H1 (cell line): ENCODE data around the gene HS3ST1. TPM values are rescaled to one million over a fixed set of nuclear protein-coding genes. Genes with fewer than 3 reads are reported as not detected.

ENCODE experiments used
- CTCF ChIA-PET: fragments of 300-600 bp; sonication (Branson Sonifier 250); formaldehyde crosslinking; loops from one replicate; lab custom pipeline; 2021; ENCODE audit not compliant: partially characterized antibody; lab: Charles Lee
- POLR2A ChIA-PET: fragments of 300-600 bp; sonication (Branson Sonifier 250); formaldehyde crosslinking; loops from one replicate; lab custom pipeline; 2021; ENCODE audit warnings: inconsistent platforms; ENCODE audit not compliant: partially characterized antibody; lab: Charles Lee
- DNase-seq, 2 experiments: peaks; one replicate each; pipeline versions ENCODE4 v3.0.0 to v3.0.0-alpha.2; 2010 to 2022; ENCODE audit warnings: low spot score in 2 of 2, low read depth in 1 of 2, mixed read lengths in 1 of 2
- FAIRE-seq: peaks from 2 replicates; lab custom pipeline; 2011; peaks lifted over from hg19 to GRCh38; lab: Jason Lieb, UNC
- H2AFZ ChIP-seq: 2 replicates; pipeline ENCODE4 v1.8.1; 2012; ENCODE audit warnings: low read length, inconsistent platforms
- H2AK5ac ChIP-seq: 2 replicates; pipeline ENCODE4 v1.6.1; 2013; ENCODE audit warnings: low read depth, low read length
- H2BK120ac ChIP-seq: replicated peaks from 2 replicates; pipeline ENCODE3; 2013; ENCODE audit warnings: low read depth, low read length, inconsistent platforms
- H2BK12ac ChIP-seq: 2 replicates; pipeline ENCODE4 v1.6.1; 2013; ENCODE audit warnings: low read depth, low read length
- H2BK15ac ChIP-seq: 2 replicates; pipeline ENCODE4 v1.6.1; 2013; ENCODE audit warnings: low read length
- H2BK20ac ChIP-seq: 2 replicates; pipeline ENCODE4 v1.6.1; 2013; ENCODE audit warnings: low read length
- H2BK5ac ChIP-seq: 2 replicates; pipeline ENCODE4 v1.6.1; 2013; ENCODE audit warnings: low read depth, low read length
- H3K14ac ChIP-seq: 2 replicates; pipeline ENCODE4 v1.6.1; 2013; ENCODE audit warnings: inconsistent platforms; ENCODE audit not compliant: insufficient read length
- H3K18ac ChIP-seq: 2 replicates; pipeline ENCODE4 v1.6.1; 2013; ENCODE audit warnings: low read length; ENCODE audit errors: extremely low read depth
- H3K23ac ChIP-seq: 2 replicates; pipeline ENCODE4 v1.6.1; 2013; ENCODE audit warnings: inconsistent platforms; ENCODE audit not compliant: insufficient read length
- H3K23me2 ChIP-seq: 2 replicates; pipeline ENCODE4 v1.6.1; 2013; ENCODE audit warnings: low read depth, low read length
- H3K27ac ChIP-seq: 2 replicates; pipeline ENCODE4 v1.6.1; 2011; ENCODE audit warnings: low read depth, low read length, inconsistent platforms
- H3K27me3 ChIP-seq, 4 experiments: replicated peaks in 1 of 4; 1 replicate in 1 of 4; 2 replicates in 3 of 4; pipeline versions ENCODE4 v1.6.1 to v1.8.1; 2011 to 2013; ENCODE audit warnings: low read length in 3 of 4, mild to moderate bottlenecking in 3 of 4, inconsistent platforms in 2 of 4, mixed read lengths in 2 of 4, moderate library complexity in 1 of 4; ENCODE audit not compliant: control insufficient read depth in 3 of 4, insufficient read depth in 3 of 4; ENCODE audit errors: extremely low read depth in 1 of 4
- H3K36me3 ChIP-seq, 4 experiments: 2 replicates each; pipeline versions ENCODE4 v1.6.1 to v1.8.1; 2011 to 2013; ENCODE audit warnings: mild to moderate bottlenecking in 4 of 4, low read length in 3 of 4, moderate library complexity in 2 of 4, control low read depth in 1 of 4, inconsistent platforms in 1 of 4; ENCODE audit not compliant: insufficient read depth in 4 of 4, control insufficient read depth in 2 of 4
- H3K4ac ChIP-seq: replicated peaks from 2 replicates; pipeline ENCODE3; 2013; ENCODE audit warnings: low read length, low read depth, mixed read lengths, inconsistent platforms; ENCODE audit not compliant: insufficient read length
- H3K4me1 ChIP-seq, 4 experiments: replicated peaks in 1 of 4; 1 replicate in 1 of 4; 2 replicates in 3 of 4; pipeline versions ENCODE4 v1.6.1 to v1.8.1; 2011 to 2013; ENCODE audit warnings: low read length in 3 of 4, inconsistent platforms in 2 of 4, mixed read lengths in 1 of 4; ENCODE audit not compliant: insufficient read depth in 4 of 4, control insufficient read depth in 3 of 4
- H3K4me2 ChIP-seq, 2 experiments: 2 replicates each; pipeline versions ENCODE4 v1.6.1 to v1.8.1; 2011 to 2013; ENCODE audit warnings: low read depth in 2 of 2, low read length in 2 of 2, control low read depth in 1 of 2, inconsistent platforms in 1 of 2, mild to moderate bottlenecking in 1 of 2; ENCODE audit not compliant: insufficient read depth in 1 of 2
- H3K4me3 ChIP-seq, 4 experiments: fragments of 200-600, 300-600 bp in 1 of 4; sonication (generic), shearing (Covaris generic), sonication (Bioruptor Twin) in 1 of 4; 2 replicates each; pipeline versions ENCODE4 v1.5.1 to v1.8.1; 2011 to 2016; ENCODE audit warnings: low read length in 4 of 4, low read depth in 3 of 4, control low read depth in 2 of 4, inconsistent platforms in 2 of 4, mild to moderate bottlenecking in 2 of 4, mixed read lengths in 1 of 4, moderate library complexity in 1 of 4; ENCODE audit not compliant: insufficient read depth in 2 of 4; ENCODE audit errors: extremely low read depth in 1 of 4
- H3K56ac ChIP-seq: replicated peaks from 2 replicates; pipeline ENCODE3; 2013; ENCODE audit warnings: low read depth, mild to moderate bottlenecking, mixed read lengths, low read length, inconsistent platforms; ENCODE audit not compliant: insufficient read length
- H3K79me1 ChIP-seq: 2 replicates; pipeline ENCODE4 v1.6.1; 2013; ENCODE audit warnings: low read depth, low read length, control low read depth
- H3K79me2 ChIP-seq, 2 experiments: 2 replicates each; pipeline versions ENCODE4 v1.6.1 to v1.8.1; 2012 to 2013; ENCODE audit warnings: low read length in 2 of 2, mild to moderate bottlenecking in 2 of 2, inconsistent platforms in 1 of 2; ENCODE audit not compliant: insufficient read depth in 2 of 2, control insufficient read depth in 1 of 2
- H3K9ac ChIP-seq, 4 experiments: replicated peaks in 1 of 4; 1 replicate in 1 of 4; 2 replicates in 3 of 4; pipeline versions ENCODE4 v1.6.1 to v1.8.1; 2011 to 2013; ENCODE audit warnings: low read depth in 3 of 4, low read length in 3 of 4, control low read depth in 2 of 4, mild to moderate bottlenecking in 2 of 4, moderate library complexity in 2 of 4, inconsistent platforms in 1 of 4; ENCODE audit errors: extremely low read depth in 1 of 4
- H3K9me3 ChIP-seq, 2 experiments: 2 replicates each; pipeline versions ENCODE4 v1.6.1 to v1.8.1; 2012 to 2013; ENCODE audit warnings: mild to moderate bottlenecking in 2 of 2, moderate library complexity in 2 of 2, control low read depth in 1 of 2, inconsistent platforms in 1 of 2, low read depth in 1 of 2, low read length in 1 of 2, mixed read lengths in 1 of 2; ENCODE audit not compliant: insufficient read depth in 2 of 2
- H4K20me1 ChIP-seq, 2 experiments: replicated peaks in 1 of 2; 2 replicates each; pipeline versions ENCODE3 to v1.8.1; 2011 to 2013; ENCODE audit warnings: inconsistent platforms in 2 of 2, low read length in 2 of 2, mild to moderate bottlenecking in 1 of 2; ENCODE audit not compliant: insufficient read depth in 2 of 2, control insufficient read depth in 1 of 2
- H4K5ac ChIP-seq: 2 replicates; pipeline ENCODE4 v1.6.1; 2013; ENCODE audit warnings: low read length, low read depth, mixed read lengths, inconsistent platforms; ENCODE audit not compliant: insufficient read length
- H4K8ac ChIP-seq: 2 replicates; pipeline ENCODE4 v1.8.0; 2013; ENCODE audit warnings: mild to moderate bottlenecking, moderate library complexity, low read length, inconsistent platforms; ENCODE audit not compliant: insufficient read depth; ENCODE audit errors: extremely low read depth
- H4K91ac ChIP-seq: replicated peaks from 2 replicates; pipeline ENCODE3; 2013; ENCODE audit warnings: low read length, mixed read lengths, inconsistent platforms; ENCODE audit not compliant: insufficient read length
- ASH2L ChIP-seq: fragments of 200-600, 300-600 bp; sonication (generic); IDR thresholded peaks from one replicate; pipeline ENCODE4 v1.7.1; 2017; ENCODE audit warnings: low read length
- BRCA1 ChIP-seq: IDR thresholded peaks from 2 replicates; pipeline ENCODE4 v1.6.1; 2012; ENCODE audit warnings: low read depth, low read length, improper control_type of control experiment
- CEBPB ChIP-seq: IDR thresholded peaks from 2 replicates; pipeline ENCODE4 v1.6.1; 2012; ENCODE audit warnings: low read depth, low read length
- FOSL1 ChIP-seq: IDR thresholded peaks from 2 replicates; pipeline ENCODE4 v1.6.1; 2011; ENCODE audit warnings: mild to moderate bottlenecking, low read depth, low read length, moderate library complexity; ENCODE audit not compliant: insufficient read depth
- GTF2F1 ChIP-seq: IDR thresholded peaks from 2 replicates; pipeline ENCODE4 v1.6.1; 2012; ENCODE audit warnings: low read depth, low read length, improper control_type of control experiment, borderline replicate concordance
- POLR2A ChIP-seq, 2 experiments: IDR thresholded peaks; 1 replicate in 1 of 2; 2 replicates in 1 of 2; pipeline ENCODE4 v1.6.1; 2011; ENCODE audit warnings: low read depth in 2 of 2, low read length in 2 of 2, mild to moderate bottlenecking in 2 of 2; ENCODE audit errors: control extremely low read depth in 1 of 2
- RNF2 ChIP-seq: fragments of 200-900, 300-1000 bp; sonication (generic); IDR thresholded peaks from 2 replicates; pipeline ENCODE4 v1.7.1; 2016; ENCODE audit warnings: borderline replicate concordance, low read depth, mild to moderate bottlenecking, antibody characterized with exemption, low read length; ENCODE audit not compliant: poor library complexity, severe bottlenecking; ENCODE audit errors: missing control alignments
- SIX5 ChIP-seq: IDR thresholded peaks from 2 replicates; pipeline ENCODE4 v1.6.1; 2011; ENCODE audit warnings: mild to moderate bottlenecking, low read depth, low read length
- SP2 ChIP-seq: IDR thresholded peaks from 2 replicates; pipeline ENCODE4 v1.6.1; 2012; ENCODE audit warnings: mild to moderate bottlenecking, low read length, inconsistent platforms
- SP4 ChIP-seq: IDR thresholded peaks from 2 replicates; pipeline ENCODE4 v1.6.1; 2012; ENCODE audit warnings: low read length, inconsistent platforms
- SRF ChIP-seq: IDR thresholded peaks from 2 replicates; pipeline ENCODE4 v1.6.1; 2011; ENCODE audit warnings: mild to moderate bottlenecking, low read depth, low read length, moderate library complexity
- WGBS, 2 experiments: shearing (Covaris generic) in 1 of 2; methylation state at CpG; one replicate each; pipeline versions ENCODE4 v1.1.6 to v1.1.7; 2013 to 2015; ENCODE audit warnings: low lambda C conversion rate in 2 of 2, mixed read lengths in 2 of 2, inconsistent platforms in 1 of 2, low coverage in 1 of 2, missing lambda C conversion rate in 1 of 2; ENCODE audit not compliant: insufficient replicate concordance in 2 of 2, insufficient coverage in 1 of 2, insufficient read length in 1 of 2; ENCODE audit errors: extremely low coverage in 1 of 2, missing lambda C conversion rate in 1 of 2; 5-methylcytosine and 5-hydroxymethylcytosine counted together
- polyA plus RNA-seq, 7 experiments: library from polyadenylated mRNA; depleted of rRNA in 3 of 7; stranded (reverse) in 5 of 7; unstranded in 2 of 7; fragments of >200 nt in 5 of 7; fragments of 200-250 nt in 2 of 7; gene quantifications; 1 replicate in 5 of 7; 2 replicates in 1 of 7; 4 replicates in 1 of 7; pipeline versions ENCODE4 v1.2.1 to v1.2.3, GENCODE V29; 2011 to 2013; ENCODE audit warnings: missing spikeins in 2 of 7, mixed read lengths in 2 of 7
- total RNA-seq: library from RNA; stranded (reverse); fragmentation: NEBNext Ultra II Directional; extraction: Animal tissue kit (Norgen Biotek cat#: 25700); gene quantifications from 2 replicates; pipeline ENCODE4 v1.2.1, GENCODE V29; 2021
- TF ChIP-seq, protein P1 (sequence below): IDR thresholded peaks from 2 replicates; pipeline ENCODE4 v1.6.1; 2012; ENCODE audit warnings: inconsistent platforms

The HS3ST1 gene
- total and polyA plus RNA-seq, 2 of the 8 experiments (the other 6 are each of a cell fraction or from before 2014, with no cell fraction given), result 0.50 to 1.5 TPM

DNA sequence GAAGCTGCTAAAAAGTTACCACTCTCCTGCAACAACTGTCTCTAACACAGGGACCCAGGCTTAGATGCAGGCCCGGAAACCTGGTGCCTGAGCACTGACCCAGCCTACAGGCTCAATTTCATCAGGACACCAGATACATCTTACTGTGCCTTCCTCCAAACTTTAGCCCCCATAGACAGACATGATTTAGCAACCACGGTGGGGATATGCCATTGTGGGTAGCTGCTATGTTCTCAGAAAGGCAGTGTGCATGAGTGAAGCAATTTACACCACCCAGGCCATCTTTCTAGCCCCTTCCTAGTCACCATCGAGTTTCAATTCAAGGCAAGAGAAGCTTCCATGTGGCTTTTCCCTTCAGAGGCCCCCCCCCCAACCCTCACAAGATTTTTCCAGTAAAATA, 2.7 kb downstream of the HS3ST1 start:
- Histone ChIP-seq H3K27me3 (peaks cover 5 to 46% (median 34%) of the 10 kb centered on the region in 4 experiments), H2BK5ac (no peak overlapping the region), H2BK15ac (no peak overlapping the region), H3K4me3 (no peak overlapping the region), H3K36me3 (no peaks in the 10 kb centered on the region), H3K14ac (no peak overlapping the region), H2AK5ac (no peak overlapping the region), H4K5ac (no peak overlapping the region), H2BK12ac (no peak overlapping the region), H3K9me3 (no peaks in the 10 kb centered on the region), H3K9ac (no peak overlapping the region), H4K20me1 (no peaks in the 10 kb centered on the region), H2AFZ (no peak overlapping the region), H3K56ac (no peak overlapping the region), H2BK120ac (no peak overlapping the region), H4K8ac (no peak overlapping the region), H2BK20ac (no peak overlapping the region), H3K4me1 (peaks cover 3 to 17% (median 6%) of the 10 kb centered on the region in 4 experiments; a peak in 5 of 7 replicates), H3K4me2 (no peak overlapping the region; a peak in 1 of 4 replicates), H3K23me2 (peaks cover 18% of the 10 kb centered on the region), H3K4ac (no peak overlapping the region), H3K18ac (no peak overlapping the region), H3K79me1 (no peaks in the 10 kb centered on the region), H3K27ac (no peak overlapping the region), H3K23ac (no peak overlapping the region), H4K91ac (no peak overlapping the region), H3K79me2 (no peaks in the 10 kb centered on the region)
- DNase-seq (no peak), FAIRE-seq (no peak)
- 87% methylated on average over 3 of the region's 3 CpGs; no CpG with 5 or more reads in 1 of the 2 experiments for WGBS, 2 experiments
- no peak for TF ChIP-seq BRCA1
- TF ChIP-seq CEBPB, result no peak
- no peak for TF ChIP-seq SP4
- no peak for TF ChIP-seq SIX5
- TF ChIP-seq FOSL1, result no peak
- TF ChIP-seq GTF2F1, result no peak
- TF ChIP-seq SP2, result no peak
- TF ChIP-seq, protein P1, sequence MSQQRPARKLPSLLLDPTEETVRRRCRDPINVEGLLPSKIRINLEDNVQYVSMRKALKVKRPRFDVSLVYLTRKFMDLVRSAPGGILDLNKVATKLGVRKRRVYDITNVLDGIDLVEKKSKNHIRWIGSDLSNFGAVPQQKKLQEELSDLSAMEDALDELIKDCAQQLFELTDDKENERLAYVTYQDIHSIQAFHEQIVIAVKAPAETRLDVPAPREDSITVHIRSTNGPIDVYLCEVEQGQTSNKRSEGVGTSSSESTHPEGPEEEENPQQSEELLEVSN, result no peak
- TF ChIP-seq ASH2L, result no peak
- TF ChIP-seq RNF2, result no peak
- TF ChIP-seq POLR2A (IDR thresholded peaks at IDR 0.05; ENCODE audit: control extremely low read depth in 1 of 2, low read depth in 2 of 2, low read length in 2 of 2), result no peak
- TF ChIP-seq SRF, result no peak
- CTCF ChIA-PET, result interaction anchor here (0.6 to 1.4 kb wide), 7 partner anchors 10 to 535 kb away, joined by 3 to 5 read pairs (median 3); no protein-coding TSS in a partner anchor
- POLR2A ChIA-PET, result no interaction called here
